ENCODE data around the gene MAMDC4.

DNA sequence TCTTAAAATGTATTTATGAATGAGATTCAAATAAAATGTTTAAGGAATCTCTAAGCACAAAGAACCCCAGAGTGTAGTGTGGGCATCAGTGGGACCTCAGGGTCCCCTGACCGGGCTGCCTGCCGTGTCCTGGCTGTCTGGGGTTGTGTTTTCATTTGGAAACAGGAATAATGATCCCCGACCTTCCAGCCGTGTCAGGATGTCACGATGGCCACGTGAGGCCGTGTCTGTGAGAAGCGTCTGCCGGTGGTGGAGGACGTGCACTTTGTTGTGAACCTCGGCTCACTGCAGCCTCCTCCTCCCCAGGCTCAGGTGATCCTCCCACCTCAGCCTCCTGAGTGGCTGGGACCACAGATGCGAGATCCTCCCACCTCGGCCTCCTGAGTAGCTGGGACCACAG is 38.5 kb downstream of the MAMDC4 start:
- TF ChIP-seq, protein P1, sequence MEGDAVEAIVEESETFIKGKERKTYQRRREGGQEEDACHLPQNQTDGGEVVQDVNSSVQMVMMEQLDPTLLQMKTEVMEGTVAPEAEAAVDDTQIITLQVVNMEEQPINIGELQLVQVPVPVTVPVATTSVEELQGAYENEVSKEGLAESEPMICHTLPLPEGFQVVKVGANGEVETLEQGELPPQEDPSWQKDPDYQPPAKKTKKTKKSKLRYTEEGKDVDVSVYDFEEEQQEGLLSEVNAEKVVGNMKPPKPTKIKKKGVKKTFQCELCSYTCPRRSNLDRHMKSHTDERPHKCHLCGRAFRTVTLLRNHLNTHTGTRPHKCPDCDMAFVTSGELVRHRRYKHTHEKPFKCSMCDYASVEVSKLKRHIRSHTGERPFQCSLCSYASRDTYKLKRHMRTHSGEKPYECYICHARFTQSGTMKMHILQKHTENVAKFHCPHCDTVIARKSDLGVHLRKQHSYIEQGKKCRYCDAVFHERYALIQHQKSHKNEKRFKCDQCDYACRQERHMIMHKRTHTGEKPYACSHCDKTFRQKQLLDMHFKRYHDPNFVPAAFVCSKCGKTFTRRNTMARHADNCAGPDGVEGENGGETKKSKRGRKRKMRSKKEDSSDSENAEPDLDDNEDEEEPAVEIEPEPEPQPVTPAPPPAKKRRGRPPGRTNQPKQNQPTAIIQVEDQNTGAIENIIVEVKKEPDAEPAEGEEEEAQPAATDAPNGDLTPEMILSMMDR (IDR thresholded peaks at IDR 0.05; ENCODE audit: insufficient read depth, low read depth, low read length), result no peak
- no peak for TF ChIP-seq EZH2 (IDR thresholded peaks at IDR 0.05; ENCODE audit: insufficient read depth, low read length)
